DOHH2 (cell line): Measurements from ENCODE around the gene CCDC85C.

Experiments used
- H3F3A ChIP-seq: fragments of 200-600 bp; sonication (generic), shearing (Covaris generic); 2 replicates; pipeline ENCODE4 v1.6.0; 2016; ENCODE audit warnings: antibody characterized with exemption, mild to moderate bottlenecking; ENCODE audit not compliant: control insufficient read depth, insufficient read depth
- H3K27ac ChIP-seq: fragments of 200-600 bp; sonication (generic); 2 replicates; pipeline ENCODE4 v1.5.1; 2014; ENCODE audit warnings: low read depth, mild to moderate bottlenecking, low read length, moderate library complexity
- H3K27me3 ChIP-seq: fragments of 200-600 bp; sonication (generic); 2 replicates; pipeline ENCODE4 v1.6.1; 2014; ENCODE audit warnings: mild to moderate bottlenecking, low read length, mixed read lengths; ENCODE audit not compliant: control insufficient read depth
- H3K36me3 ChIP-seq: fragments of 200-600 bp; sonication (generic); 2 replicates; pipeline ENCODE4 v1.6.1; 2014; ENCODE audit warnings: mild to moderate bottlenecking, low read length, moderate library complexity, mixed read lengths; ENCODE audit not compliant: control insufficient read depth
- H3K4me1 ChIP-seq: fragments of 200-600 bp; sonication (generic); 2 replicates; pipeline ENCODE4 v1.6.1; 2014; ENCODE audit warnings: mild to moderate bottlenecking, low read length, mixed read lengths; ENCODE audit not compliant: control insufficient read depth
- H3K4me2 ChIP-seq: fragments of 200-600 bp; sonication (generic); 2 replicates; pipeline ENCODE4 v1.6.0; 2014; ENCODE audit warnings: mild to moderate bottlenecking, low read length, moderate library complexity
- H3K4me3 ChIP-seq: fragments of 200-600 bp; sonication (generic); 2 replicates; pipeline ENCODE4 v1.5.1; 2014; ENCODE audit warnings: mild to moderate bottlenecking, low read length, mixed read lengths
- H3K79me2 ChIP-seq: fragments of 200-600 bp; sonication (generic); 2 replicates; pipeline ENCODE4 v1.6.1; 2014; ENCODE audit warnings: mild to moderate bottlenecking, low read length, mixed read lengths; ENCODE audit not compliant: control insufficient read depth
- H3K9me2 ChIP-seq: fragments of 200-600 bp; sonication (generic); replicated peaks from 2 replicates; pipeline ENCODE4 v1.6.1; 2014; ENCODE audit warnings: mild to moderate bottlenecking, low read length, mixed read lengths; ENCODE audit not compliant: control insufficient read depth
- H3K9me3 ChIP-seq: fragments of 200-600 bp; sonication (generic); 2 replicates; pipeline ENCODE4 v1.6.1; 2014; ENCODE audit warnings: antibody characterized with exemption, low read length, mixed read lengths; ENCODE audit not compliant: control insufficient read depth, insufficient read depth
- H4K20me1 ChIP-seq: fragments of 200-600 bp; sonication (generic); 2 replicates; pipeline ENCODE4 v1.6.0; 2014; ENCODE audit warnings: low read depth, mild to moderate bottlenecking, antibody characterized with exemption, low read length, moderate library complexity; ENCODE audit not compliant: control insufficient read depth, insufficient read depth
- CTCF ChIP-seq: fragments of 200-600 bp; sonication (generic); IDR thresholded peaks from one replicate; pipeline ENCODE4 v1.5.1; 2014; ENCODE audit warnings: antibody characterized with exemption, mild to moderate bottlenecking, low read depth, low read length; ENCODE audit not compliant: poor library complexity, severe bottlenecking
- EZH2phosphoT487 ChIP-seq: fragments of 200-600 bp; sonication (generic); IDR thresholded peaks from 2 replicates; pipeline ENCODE4 v1.6.1; 2017; ENCODE audit warnings: borderline replicate concordance, mild to moderate bottlenecking, antibody characterized with exemption, low read length, moderate library complexity, mixed read lengths

The CCDC85C gene

GRCh38 chr14:99452968-99453367 lies 151.0 kb downstream of the CCDC85C start:
- H3K27me3 ChIP-seq, result no peaks in the 10 kb centered on the region
- no peaks in the 10 kb centered on the region for H3K9me2 ChIP-seq
- TF ChIP-seq CTCF (no peak), EZH2phosphoT487 (no peak)
- H3K79me2 ChIP-seq, result no peaks in the 10 kb centered on the region
- no peak overlapping the region for H3K27ac ChIP-seq
- no peak overlapping the region for H3K4me3 ChIP-seq
- no peaks in the 10 kb centered on the region for H3K9me3 ChIP-seq
- no peaks in the 10 kb centered on the region for H3F3A ChIP-seq
- H3K36me3 ChIP-seq, result peaks cover 53% of the 10 kb centered on the region
- no peak overlapping the region for H3K4me2 ChIP-seq
- no peaks in the 10 kb centered on the region for H4K20me1 ChIP-seq
- H3K4me1 ChIP-seq, result no peaks in the 10 kb centered on the region

- Histone ChIP-seq H4K20me1 (no peaks in the 10 kb centered on the region), H3K4me3 (no peak overlapping the region), H3K27me3 (no peaks in the 10 kb centered on the region), H3K9me2 (no peaks in the 10 kb centered on the region), H3K4me1 (no peaks in the 10 kb centered on the region), H3K27ac (no peak overlapping the region), H3K79me2 (no peaks in the 10 kb centered on the region), H3K4me2 (no peak overlapping the region), H3K9me3 (no peaks in the 10 kb centered on the region), H3K36me3 (peaks cover 54% of the 10 kb centered on the region), H3F3A (no peaks in the 10 kb centered on the region)
- no peak for TF ChIP-seq CTCF
- TF ChIP-seq EZH2phosphoT487, result no peak
Measured at GRCh38 chr14:99451234-99451633, 152.8 kb downstream of the CCDC85C start.

GRCh38 chr14:99450266-99450665 lies 153.7 kb downstream of the CCDC85C start:
- H3K27me3 ChIP-seq, result no peaks in the 10 kb centered on the region
- H4K20me1 ChIP-seq, result no peaks in the 10 kb centered on the region
- no peaks in the 10 kb centered on the region for H3K4me1 ChIP-seq
- H3K79me2 ChIP-seq, result no peaks in the 10 kb centered on the region
- no peak for TF ChIP-seq EZH2phosphoT487
- no peak for TF ChIP-seq CTCF
- H3K4me3 ChIP-seq, result no peak overlapping the region
- no peaks in the 10 kb centered on the region for H3K9me3 ChIP-seq
- no peaks in the 10 kb centered on the region for H3F3A ChIP-seq
- H3K9me2 ChIP-seq, result no peaks in the 10 kb centered on the region
- no peak overlapping the region for H3K4me2 ChIP-seq
- no peak overlapping the region for H3K27ac ChIP-seq
- H3K36me3 ChIP-seq, result peaks cover 51% of the 10 kb centered on the region
